HG02885 (cell line): ENCODE results near the gene CDK11B.
"Not testable (repeated sequence)": the region's sequence is repeated elsewhere in the genome, so short reads cannot be mapped to it uniquely, and the experiment has no call there.

Experiments used
- ATAC-seq: cut with Tn5 transposase; IDR thresholded peaks from one replicate; pipeline ENCODE4 v1.9.1; 2021; ENCODE audit warnings: mild to moderate bottlenecking; ENCODE audit not compliant: unreplicated experiment, poor library complexity

Gene CDK11B

GRCh38 chr1:1662830-1663560 lies 4.2 kb upstream of the CDK11B start:
- not testable (repeated sequence) for ATAC-seq

- not testable (repeated sequence) for ATAC-seq
Measured at GRCh38 chr1:1662392-1662791, 3.6 kb upstream of the CDK11B start.

GRCh38 chr1:1648265-1648664 lies 10.5 kb downstream of the CDK11B start:
- not testable (repeated sequence) for ATAC-seq

- ATAC-seq, result not testable (repeated sequence)
Measured at GRCh38 chr1:1647567-1648241, 11.1 kb downstream of the CDK11B start.

GRCh38 chr1:1646326-1646725 lies 12.5 kb downstream of the CDK11B start:
- not testable (repeated sequence) for ATAC-seq

GRCh38 chr1:1640711-1641461 lies 17.9 kb downstream of the CDK11B start:
- ATAC-seq, result not testable (repeated sequence)

- ATAC-seq, result not testable (repeated sequence)
Measured at GRCh38 chr1:1640081-1640480, 18.7 kb downstream of the CDK11B start.

GRCh38 chr1:1639368-1639767 lies 19.4 kb downstream of the CDK11B start:
- not testable (repeated sequence) for ATAC-seq

GRCh38 chr1:1638528-1638927 lies 20.3 kb downstream of the CDK11B start:
- not testable (repeated sequence) for ATAC-seq

GRCh38 chr1:1637479-1637875 lies 21.3 kb downstream of the CDK11B start:
- ATAC-seq, result not testable (repeated sequence)

GRCh38 chr1:1636621-1637478 lies 22.0 kb downstream of the CDK11B start:
- not testable (repeated sequence) for ATAC-seq

- not testable (repeated sequence) for ATAC-seq
Measured at GRCh38 chr1:1634613-1635012, 24.2 kb downstream of the CDK11B start.

GRCh38 chr1:1633409-1633808 lies 25.4 kb downstream of the CDK11B start:
- not testable (repeated sequence) for ATAC-seq

- no peak for ATAC-seq
Measured at GRCh38 chr1:1631782-1632420, 26.9 kb downstream of the CDK11B start, which contains the start of gene MMP23B. TSS of gene MMP23B (plus strand) at chr1:1632173. CDS start at chr1:1632219, 46 bp downstream.

GRCh38 chr1:1630965-1631781 lies 27.6 kb downstream of the CDK11B start:
- ATAC-seq, result no peak

GRCh38 chr1:1630191-1630964 lies 28.4 kb downstream of the CDK11B start:
- peak; percentile 51 for ATAC-seq

GRCh38 chr1:1629430-1630190 lies 29.2 kb downstream of the CDK11B start:
- ATAC-seq, result no peak
